KMS-11 (cell line): ENCODE data around the gene CAMK2N1.

ENCODE experiments used
- H2AFZ ChIP-seq: fragments of 200-600 bp; sonication (generic); 2 replicates; pipeline ENCODE4 v1.6.1; 2016; ENCODE audit warnings: antibody characterized with exemption, mixed run types, low read depth
- H3K27ac ChIP-seq: fragments of 200-600 bp; sonication (generic); 2 replicates; pipeline ENCODE4 v1.6.1; 2016; ENCODE audit warnings: mild to moderate bottlenecking, mixed run types
- H3K27me3 ChIP-seq: fragments of 200-600 bp; sonication (generic); 2 replicates; pipeline ENCODE4 v1.6.1; 2017; ENCODE audit warnings: mild to moderate bottlenecking, low read depth, mixed run types, moderate library complexity; ENCODE audit not compliant: insufficient read depth
- H3K36me3 ChIP-seq: fragments of 200-600 bp; sonication (generic); 2 replicates; pipeline ENCODE4 v1.6.1; 2017; ENCODE audit warnings: mild to moderate bottlenecking, mixed run types; ENCODE audit not compliant: insufficient read depth
- H3K4me1 ChIP-seq: fragments of 200-600 bp; sonication (generic); 2 replicates; pipeline ENCODE4 v1.6.1; 2016; ENCODE audit warnings: mild to moderate bottlenecking, low read depth, mixed run types; ENCODE audit not compliant: poor library complexity, severe bottlenecking
- H3K4me2 ChIP-seq: fragments of 200-600 bp; sonication (generic); 2 replicates; pipeline ENCODE4 v1.7.0; 2016; ENCODE audit warnings: mild to moderate bottlenecking, mixed run types
- H3K4me3 ChIP-seq: fragments of 200-600 bp; sonication (generic); IDR thresholded peaks from 2 replicates; pipeline ENCODE4 v1.6.1; 2017; ENCODE audit warnings: low read depth, low read length, mixed read lengths; ENCODE audit not compliant: insufficient read depth
- H3K79me2 ChIP-seq: fragments of 200-600 bp; sonication (generic); 2 replicates; pipeline ENCODE4 v1.6.1; 2016; ENCODE audit warnings: low read depth, mixed run types; ENCODE audit not compliant: insufficient read depth
- H3K9ac ChIP-seq: fragments of 200-600 bp; sonication (generic); 2 replicates; pipeline ENCODE4 v1.6.1; 2016; ENCODE audit warnings: mild to moderate bottlenecking, mixed run types
- H4K20me1 ChIP-seq: fragments of 200-600 bp; sonication (generic); 2 replicates; pipeline ENCODE4 v1.6.1; 2016; ENCODE audit warnings: mild to moderate bottlenecking, mixed run types; ENCODE audit not compliant: insufficient read depth
- CTCF ChIP-seq: fragments of 200-600 bp; sonication (generic); conservative IDR thresholded peaks from 2 replicates; pipeline ENCODE4 v1.6.1; 2017; ENCODE audit warnings: low read depth, mild to moderate bottlenecking, antibody characterized with exemption, low read length, moderate library complexity, mixed read lengths

Gene CAMK2N1

GRCh38 chr1:20469406-20470076, 16.5 kb downstream of the CAMK2N1 start:
- no peak overlapping the region for H3K4me2 ChIP-seq
- H4K20me1 ChIP-seq: no peaks in the 10 kb centered on the region
- H3K4me3 ChIP-seq: no peak overlapping the region
- no peak overlapping the region for H3K27ac ChIP-seq
- no peak for TF ChIP-seq CTCF
- H2AFZ ChIP-seq: no peak overlapping the region
- peaks cover 46% of the 10 kb centered on the region for H3K27me3 ChIP-seq
- H3K4me1 ChIP-seq: no peaks in the 10 kb centered on the region
- no peak overlapping the region for H3K9ac ChIP-seq
- H3K36me3 ChIP-seq: no peaks in the 10 kb centered on the region
- no peaks in the 10 kb centered on the region for H3K79me2 ChIP-seq

- Histone ChIP-seq H3K4me2 (no peak overlapping the region), H2AFZ (no peak overlapping the region), H3K79me2 (no peaks in the 10 kb centered on the region), H4K20me1 (no peaks in the 10 kb centered on the region), H3K4me3 (no peak overlapping the region), H3K27ac (no peak overlapping the region), H3K4me1 (no peaks in the 10 kb centered on the region), H3K27me3 (peaks cover 33% of the 10 kb centered on the region), H3K36me3 (no peaks in the 10 kb centered on the region), H3K9ac (no peak overlapping the region)
- no peak for TF ChIP-seq CTCF
Measured at GRCh38 chr1:20466273-20466672, 19.7 kb downstream of the CAMK2N1 start.

- no peak for TF ChIP-seq CTCF
- Histone ChIP-seq H3K36me3 (no peaks in the 10 kb centered on the region), H3K9ac (no peak overlapping the region), H3K4me1 (no peaks in the 10 kb centered on the region), H3K79me2 (no peaks in the 10 kb centered on the region), H3K27me3 (peaks cover 37% of the 10 kb centered on the region; the same call in 1 of the 2 replicates), H3K4me2 (no peak overlapping the region), H3K4me3 (no peak overlapping the region), H2AFZ (no peak overlapping the region), H3K27ac (no peak overlapping the region), H4K20me1 (no peaks in the 10 kb centered on the region)
Measured at GRCh38 chr1:20465187-20465586, 20.8 kb downstream of the CAMK2N1 start.

- H3K36me3 ChIP-seq: no peaks in the 10 kb centered on the region
- H2AFZ ChIP-seq: no peak overlapping the region
- TF ChIP-seq CTCF: no peak
Measured at GRCh38 chr1:20463502-20463901, 22.5 kb downstream of the CAMK2N1 start.

More at GRCh38 chr1:20463502-20463901, 22.5 kb downstream of the CAMK2N1 start:
- no peak overlapping the region for H3K27ac ChIP-seq
- H3K27me3 ChIP-seq: peaks cover 38% of the 10 kb centered on the region; the same call in 1 of the 2 replicates
- no peaks in the 10 kb centered on the region for H4K20me1 ChIP-seq
- no peak overlapping the region for H3K4me2 ChIP-seq
- no peaks in the 10 kb centered on the region for H3K79me2 ChIP-seq
- H3K9ac ChIP-seq: no peak overlapping the region
- H3K4me3 ChIP-seq: no peak overlapping the region
- no peaks in the 10 kb centered on the region for H3K4me1 ChIP-seq
